ENCODE measurements around the gene TSHZ3.

The TSHZ3 gene

GRCh38 chr19:31346184-31347059 is 2.8 kb downstream of the TSHZ3 start:
- DNase-seq (ENCODE audit: low read depth), result no peak
- H3K4me3 ChIP-seq (ENCODE audit: low read length), result no peak overlapping the region
- TF ChIP-seq CTCF (conservative IDR thresholded peaks at IDR 0.05; ENCODE audit: low read length), result no peak

- no peak for TF ChIP-seq CTCF (conservative IDR thresholded peaks at IDR 0.05; ENCODE audit: low read length)
- H3K4me3 ChIP-seq (ENCODE audit: low read length), result no peak overlapping the region
- DNase-seq (ENCODE audit: low read depth), result no peak
Measured at GRCh38 chr19:31344403-31344802, 4.8 kb downstream of the TSHZ3 start.

GRCh38 chr19:31342926-31343325 is 6.3 kb downstream of the TSHZ3 start:
- H3K4me3 ChIP-seq (ENCODE audit: low read length), result no peak overlapping the region
- no peak for TF ChIP-seq CTCF (conservative IDR thresholded peaks at IDR 0.05; ENCODE audit: low read length)
- DNase-seq (ENCODE audit: low read depth), result peak; percentile 36

GRCh38 chr19:31340042-31341025 is 8.9 kb downstream of the TSHZ3 start:
- peak; percentile 93 for DNase-seq (ENCODE audit: low read depth)
- H3K4me3 ChIP-seq (ENCODE audit: low read length), result peak overlapping the region; percentile 3; the same call in 1 of the 2 replicates

GRCh38 chr19:31339411-31339810 is 9.8 kb downstream of the TSHZ3 start:
- TF ChIP-seq CTCF (conservative IDR thresholded peaks at IDR 0.05; ENCODE audit: low read length), result no peak
- H3K4me3 ChIP-seq (ENCODE audit: low read length), result no peak overlapping the region; the same call in 1 of the 2 replicates
- DNase-seq (ENCODE audit: low read depth), result peak; percentile 45

More at GRCh38 chr19:31340042-31341025, 8.9 kb downstream of the TSHZ3 start:
- no peak for TF ChIP-seq CTCF (conservative IDR thresholded peaks at IDR 0.05; ENCODE audit: low read length)

GRCh38 chr19:31338069-31338776 is 11.0 kb downstream of the TSHZ3 start:
- no peak overlapping the region for H3K4me3 ChIP-seq (ENCODE audit: low read length)
- DNase-seq (ENCODE audit: low read depth), result peak; percentile 29
- TF ChIP-seq CTCF (conservative IDR thresholded peaks at IDR 0.05; ENCODE audit: low read length), result peak; percentile 50
